NCI-H82 treated with DMSO at 0.1 percent for 48 hours (cell line): ENCODE data around the gene CCDC182.

Source experiments
- DNase-seq: peaks from one replicate; lab custom pipeline; 2025; ENCODE audit not compliant: unreplicated experiment; lab: John Stamatoyannopoulos, UW

The CCDC182 gene

GRCh38 chr17:57745242-57745641 is at the start of gene CCDC182:
Gene CCDC182, minus strand, starts transcription at chr17:57745299. Its CDS starts 27 bp downstream, at chr17:57745272.
- no peak for DNase-seq

GRCh38 chr17:57794841-57795240 is 49.7 kb upstream of the CCDC182 start:
- no peak for DNase-seq

GRCh38 chr17:57788725-57789124 is 43.6 kb upstream of the CCDC182 start:
- DNase-seq: no peak

- no peak for DNase-seq
Observed at GRCh38 chr17:57785022-57785421, 39.9 kb upstream of the CCDC182 start.

GRCh38 chr17:57784226-57784895 is 39.3 kb upstream of the CCDC182 start:
- no peak for DNase-seq

GRCh38 chr17:57783338-57783742 is 38.2 kb upstream of the CCDC182 start:
- peak; percentile 58 for DNase-seq

GRCh38 chr17:57782647-57783337 is 37.7 kb upstream of the CCDC182 start:
- DNase-seq: peak; percentile 40

GRCh38 chr17:57782062-57782490 is 37.0 kb upstream of the CCDC182 start:
- no peak for DNase-seq

- no peak for DNase-seq
Observed at GRCh38 chr17:57781386-57782061, 36.4 kb upstream of the CCDC182 start.

- DNase-seq: no peak
Observed at GRCh38 chr17:57779706-57780105, 34.6 kb upstream of the CCDC182 start.

- no peak for DNase-seq
Observed at GRCh38 chr17:57778306-57778705, 33.2 kb upstream of the CCDC182 start.

- DNase-seq: peak; percentile 69
Observed at GRCh38 chr17:57776366-57776765, 31.3 kb upstream of the CCDC182 start.

GRCh38 chr17:57774872-57775271 is 29.8 kb upstream of the CCDC182 start:
- no peak for DNase-seq

GRCh38 chr17:57773557-57773956 is 28.5 kb upstream of the CCDC182 start:
- DNase-seq: no peak

GRCh38 chr17:57772774-57773173 is 27.7 kb upstream of the CCDC182 start:
- DNase-seq: no peak

GRCh38 chr17:57767561-57767960 is 22.5 kb upstream of the CCDC182 start:
- DNase-seq: no peak

- DNase-seq: no peak
Observed at GRCh38 chr17:57766318-57766943, 21.3 kb upstream of the CCDC182 start.

GRCh38 chr17:57762452-57763395 is 17.6 kb upstream of the CCDC182 start:
- DNase-seq: no peak

- no peak for DNase-seq
Observed at GRCh38 chr17:57761887-57762286, 16.8 kb upstream of the CCDC182 start.

GRCh38 chr17:57760046-57760445 is 14.9 kb upstream of the CCDC182 start:
- DNase-seq: no peak
